Loucy (cell line): ENCODE data around the gene ACSBG1.

Source experiments
- H2AFZ ChIP-seq: fragments of 200-600 bp; sonication (generic); 2 replicates; pipeline ENCODE4 v1.6.0; 2016; ENCODE audit warnings: antibody characterized with exemption, mild to moderate bottlenecking, low read length, moderate library complexity
- H3F3A ChIP-seq: fragments of 200-600 bp; 2 replicates; pipeline ENCODE4 v1.6.0; 2016; ENCODE audit warnings: antibody characterized with exemption, low read depth, mild to moderate bottlenecking
- H3K27me3 ChIP-seq: fragments of 200-600 bp; sonication (generic); 2 replicates; pipeline ENCODE4 v1.6.1; 2014; ENCODE audit warnings: low read length, mild to moderate bottlenecking; ENCODE audit not compliant: insufficient read depth, poor library complexity, severe bottlenecking
- H3K36me3 ChIP-seq: fragments of 200-600 bp; sonication (generic); 2 replicates; pipeline ENCODE4 v1.6.1; 2016; ENCODE audit warnings: low read length; ENCODE audit not compliant: insufficient read depth
- H3K4me1 ChIP-seq: fragments of 200-600 bp; sonication (generic); 2 replicates; pipeline ENCODE4 v1.5.1; 2014; ENCODE audit warnings: low read length, mild to moderate bottlenecking; ENCODE audit not compliant: insufficient read depth, poor library complexity, severe bottlenecking
- H3K4me2 ChIP-seq: fragments of 200-600 bp; sonication (generic); 2 replicates; pipeline ENCODE4 v1.6.0; 2014; ENCODE audit warnings: antibody characterized with exemption, low read length, low read depth, mild to moderate bottlenecking; ENCODE audit not compliant: poor library complexity, severe bottlenecking
- H3K4me3 ChIP-seq: fragments of 200-600 bp; sonication (generic); 2 replicates; pipeline ENCODE4 v1.5.1; 2014; ENCODE audit warnings: low read length, mild to moderate bottlenecking, mixed read lengths; ENCODE audit not compliant: poor library complexity, severe bottlenecking
- H3K79me2 ChIP-seq: fragments of 200-600 bp; sonication (generic); 2 replicates; pipeline ENCODE4 v1.6.1; 2014; ENCODE audit warnings: low read length; ENCODE audit not compliant: insufficient read depth
- H3K9ac ChIP-seq: fragments of 200-600 bp; sonication (generic); 2 replicates; pipeline ENCODE4 v1.6.0; 2014; ENCODE audit warnings: mild to moderate bottlenecking, low read depth, low read length, moderate library complexity; ENCODE audit not compliant: poor library complexity, severe bottlenecking
- H3K9me2 ChIP-seq: fragments of 200-600 bp; sonication (generic); replicated peaks from 2 replicates; pipeline ENCODE4 v1.6.1; 2016; ENCODE audit warnings: low read depth, low read length, mixed read lengths
- H3K9me3 ChIP-seq: fragments of 200-600 bp; sonication (generic); 2 replicates; pipeline ENCODE4 v1.6.1; 2014; ENCODE audit warnings: mild to moderate bottlenecking, antibody characterized with exemption, low read length, low read depth; ENCODE audit not compliant: insufficient read depth
- H4K20me1 ChIP-seq: fragments of 200-600 bp; sonication (generic); 2 replicates; pipeline ENCODE4 v1.6.0; 2014; ENCODE audit warnings: antibody characterized with exemption, low read length, mild to moderate bottlenecking; ENCODE audit not compliant: insufficient read depth, poor library complexity, severe bottlenecking
- EZH2phosphoT487 ChIP-seq: fragments of 200-600 bp; IDR thresholded peaks from 2 replicates; pipeline ENCODE4 v1.6.1; 2018; ENCODE audit warnings: antibody characterized with exemption, mild to moderate bottlenecking, moderate library complexity, borderline replicate concordance
- TF ChIP-seq, protein P1 (sequence below): fragments of 200-600 bp; sonication (generic); conservative IDR thresholded peaks from 2 replicates; pipeline ENCODE4 v1.5.1; 2014; ENCODE audit warnings: mild to moderate bottlenecking, antibody characterized with exemption, low read length

Gene ACSBG1

DNA sequence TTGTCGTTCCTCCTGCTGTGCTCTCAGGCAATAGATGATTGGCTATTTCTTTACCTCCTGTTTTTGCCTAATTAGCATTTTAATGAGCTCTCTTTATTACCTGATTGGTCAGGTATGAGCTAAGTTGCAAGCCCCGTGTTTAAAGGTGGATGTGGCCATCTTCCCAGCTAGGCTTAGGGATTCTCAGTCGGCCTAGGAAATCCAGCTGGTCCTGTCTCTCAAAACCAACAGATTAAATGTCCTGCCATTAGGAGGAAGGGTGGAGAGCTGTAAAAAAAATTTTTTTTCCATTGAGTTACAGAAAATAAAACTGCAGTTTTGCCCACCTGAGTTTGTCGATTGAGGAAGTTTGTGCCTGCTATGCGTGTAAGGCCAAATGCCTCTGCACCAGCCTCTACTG is 5.4 kb upstream of the ACSBG1 start:
- no peak for TF ChIP-seq EZH2phosphoT487
- TF ChIP-seq, protein P1, sequence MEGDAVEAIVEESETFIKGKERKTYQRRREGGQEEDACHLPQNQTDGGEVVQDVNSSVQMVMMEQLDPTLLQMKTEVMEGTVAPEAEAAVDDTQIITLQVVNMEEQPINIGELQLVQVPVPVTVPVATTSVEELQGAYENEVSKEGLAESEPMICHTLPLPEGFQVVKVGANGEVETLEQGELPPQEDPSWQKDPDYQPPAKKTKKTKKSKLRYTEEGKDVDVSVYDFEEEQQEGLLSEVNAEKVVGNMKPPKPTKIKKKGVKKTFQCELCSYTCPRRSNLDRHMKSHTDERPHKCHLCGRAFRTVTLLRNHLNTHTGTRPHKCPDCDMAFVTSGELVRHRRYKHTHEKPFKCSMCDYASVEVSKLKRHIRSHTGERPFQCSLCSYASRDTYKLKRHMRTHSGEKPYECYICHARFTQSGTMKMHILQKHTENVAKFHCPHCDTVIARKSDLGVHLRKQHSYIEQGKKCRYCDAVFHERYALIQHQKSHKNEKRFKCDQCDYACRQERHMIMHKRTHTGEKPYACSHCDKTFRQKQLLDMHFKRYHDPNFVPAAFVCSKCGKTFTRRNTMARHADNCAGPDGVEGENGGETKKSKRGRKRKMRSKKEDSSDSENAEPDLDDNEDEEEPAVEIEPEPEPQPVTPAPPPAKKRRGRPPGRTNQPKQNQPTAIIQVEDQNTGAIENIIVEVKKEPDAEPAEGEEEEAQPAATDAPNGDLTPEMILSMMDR, result no peak
- Histone ChIP-seq H3K36me3 (no peaks in the 10 kb centered on the region), H3K4me1 (no peaks in the 10 kb centered on the region), H3K9me2 (no peaks in the 10 kb centered on the region), H3K9me3 (no peaks in the 10 kb centered on the region), H2AFZ (no peak overlapping the region), H3K4me3 (no peak overlapping the region), H3K4me2 (no peak overlapping the region), H3F3A (no peaks in the 10 kb centered on the region), H3K27me3 (no peaks in the 10 kb centered on the region), H4K20me1 (no peaks in the 10 kb centered on the region), H3K79me2 (no peaks in the 10 kb centered on the region), H3K9ac (no peak overlapping the region)

DNA sequence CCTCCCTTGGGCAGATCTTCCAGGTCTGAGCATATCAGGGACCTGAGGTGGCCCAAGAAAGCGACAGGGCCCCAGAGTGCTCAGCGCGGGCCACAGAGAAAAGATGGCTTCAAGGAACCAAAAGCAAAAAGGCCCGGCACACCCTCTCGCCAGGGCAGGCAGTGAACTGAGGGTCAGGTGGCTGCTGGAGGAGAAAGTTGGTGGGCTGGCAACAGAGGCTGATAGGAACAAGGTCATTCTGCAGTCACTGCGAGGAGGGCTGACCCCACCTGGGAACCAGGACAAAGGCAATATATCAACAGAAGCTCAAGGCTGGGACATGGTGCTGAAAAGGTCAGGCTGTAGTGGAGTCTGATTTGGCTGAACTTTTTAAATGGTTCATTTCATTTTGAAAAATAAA is 2.8 kb upstream of the ACSBG1 start:
- Histone ChIP-seq H3K4me3 (no peak overlapping the region), H3K36me3 (no peaks in the 10 kb centered on the region), H2AFZ (no peak overlapping the region), H3K4me2 (no peak overlapping the region), H4K20me1 (no peaks in the 10 kb centered on the region), H3K9me2 (no peaks in the 10 kb centered on the region), H3K79me2 (no peaks in the 10 kb centered on the region), H3K4me1 (no peaks in the 10 kb centered on the region), H3K9ac (no peak overlapping the region), H3K27me3 (no peaks in the 10 kb centered on the region), H3K9me3 (no peaks in the 10 kb centered on the region), H3F3A (no peaks in the 10 kb centered on the region)
- TF ChIP-seq, protein P1, result no peak
- TF ChIP-seq EZH2phosphoT487, result no peak

DNA sequence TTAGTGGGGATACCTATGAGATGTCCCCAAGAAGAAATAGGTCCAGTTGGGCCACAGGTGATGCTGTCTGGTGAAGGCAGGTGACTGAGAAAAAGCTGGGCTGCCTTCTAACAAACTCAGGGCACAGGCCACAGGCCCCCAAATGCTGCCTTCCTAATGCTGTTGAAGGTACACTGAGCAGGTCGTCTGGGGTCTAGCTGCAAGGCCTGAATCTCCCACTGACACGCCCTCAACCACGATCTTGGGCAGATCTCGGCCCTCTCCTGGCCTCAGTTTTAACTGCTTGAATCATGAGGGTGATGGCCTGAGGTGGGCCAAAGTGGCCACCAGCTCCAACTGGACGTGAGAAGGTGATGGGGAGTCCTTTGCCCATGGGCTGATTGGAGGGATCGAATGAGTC is 2.1 kb upstream of the ACSBG1 start:
- Histone ChIP-seq H3K9ac (no peak overlapping the region), H3K79me2 (no peaks in the 10 kb centered on the region), H3K4me2 (no peak overlapping the region), H3K4me3 (no peak overlapping the region), H3K9me3 (no peaks in the 10 kb centered on the region), H3K36me3 (no peaks in the 10 kb centered on the region), H3K27me3 (no peaks in the 10 kb centered on the region), H3F3A (no peaks in the 10 kb centered on the region), H2AFZ (no peak overlapping the region), H4K20me1 (no peaks in the 10 kb centered on the region), H3K4me1 (no peaks in the 10 kb centered on the region), H3K9me2 (no peaks in the 10 kb centered on the region)
- TF ChIP-seq, protein P1, result no peak
- no peak for TF ChIP-seq EZH2phosphoT487
